ENCODE results near the gene ELMO3. TPM values are rescaled to one million over a fixed set of nuclear protein-coding genes. Genes with fewer than 3 reads are reported as not detected.

Gene ELMO3
- total and polyA plus RNA-seq, 2 of the 4 experiments (the other 2 are of a cell fraction) = 0.36 to 1.6 TPM

- in situ Hi-C loops (cut with MboI; ENCODE audit: low sequenced_read_pairs) (no loop called here), intact Hi-C loops (cut with micrococcal nuclease) (no loop called here), dilution Hi-C loops (cut with HindIII; ENCODE audit: low sequenced_read_pairs, unreplicated experiment) (no loop called here)
- BruUV-seq (replicated peaks) = no TSS peak
- Histone ChIP-seq H2BK20ac (ENCODE audit: low read depth, low read length) (no peak overlapping the region), H2BK15ac (ENCODE audit: low read depth, low read length) (no peak overlapping the region), H3K23ac (ENCODE audit: low read depth, low read length) (no peak overlapping the region), H3K9ac (ENCODE audit: low read depth, low read length) (no peak overlapping the region), H4K91ac (ENCODE audit: insufficient read depth, low read depth, low read length) (no peak overlapping the region), H3K9me1 (ENCODE audit: insufficient read depth, low read length) (peaks cover 9% of the 10 kb centered on the region), H3K27me3 (ENCODE audit: control insufficient read depth, insufficient read depth, low read length) (no peaks in the 10 kb centered on the region), H3K4me2 (ENCODE audit: low read depth, low read length) (no peak overlapping the region), H3K79me1 (ENCODE audit: low read depth in 1 of 2, low read length in 2 of 2) (peaks cover 25 to 48% of the 10 kb centered on the region in 2 experiments), H4K8ac (ENCODE audit: low read depth in 2 of 2, low read length in 2 of 2) (no peak overlapping the region), H2AK9ac (replicated peaks; ENCODE audit: low read depth, low read length, poor library complexity) (peak overlapping the region; percentile 50), H2BK120ac (ENCODE audit: low read depth, low read length) (no peak overlapping the region), H2AFZ (replicated peaks; ENCODE audit: low read length, poor library complexity) (peak overlapping the region; percentile 43), H3K4ac (ENCODE audit: low read depth, low read length) (no peak overlapping the region), H3K18ac (ENCODE audit: low read depth, low read length) (no peak overlapping the region), H3K9me3 (ENCODE audit: control insufficient read depth, insufficient read depth, low read length) (no peaks in the 10 kb centered on the region), H4K20me1 (ENCODE audit: insufficient read depth, low read length) (peaks cover 34% of the 10 kb centered on the region), H3K4me1 (ENCODE audit: control insufficient read depth, insufficient read depth, low read length) (peaks cover 8% of the 10 kb centered on the region), H4K5ac (ENCODE audit: low read depth, low read length) (no peak overlapping the region), H3K4me3 (ENCODE audit: insufficient read depth, low read depth, low read length) (no peak overlapping the region), H3K56ac (ENCODE audit: extremely low read depth, insufficient read depth, low read length) (no peak overlapping the region), H3K14ac (replicated peaks; ENCODE audit: low read depth, low read length) (no peak overlapping the region), H2AK5ac (ENCODE audit: low read depth, low read length) (no peak overlapping the region), H3K36me3 (ENCODE audit: control insufficient read depth, insufficient read depth, low read length) (peaks cover 62% of the 10 kb centered on the region), H3K27ac (ENCODE audit: insufficient read depth, low read length) (no peak overlapping the region), H2BK5ac (ENCODE audit: low read depth, low read length, poor library complexity, severe bottlenecking) (no peak overlapping the region)
- WGBS, 2 experiments (ENCODE audit: extremely low coverage in 2 of 2, insufficient read length in 1 of 2) = no CpG with 5 or more reads among the region's 1 CpG
- no peak for DNase-seq
- ChIA-PET CTCF (no interaction called here), POLR2A (ENCODE audit: unreplicated experiment) (no interaction called here)
- ATAC-seq (ENCODE audit: low read depth) = no peak
- no peak for TF ChIP-seq CHD1 (IDR thresholded peaks at IDR 0.05; ENCODE audit: low read depth, low read length)
- no peak for TF ChIP-seq BHLHE40 (IDR thresholded peaks at IDR 0.05; ENCODE audit: low read depth, low read length)
- TF ChIP-seq USF2 (IDR thresholded peaks at IDR 0.05; ENCODE audit: low read depth, low read length) = no peak
- no peak for TF ChIP-seq CEBPB (IDR thresholded peaks at IDR 0.05; ENCODE audit: low read depth, low read length)
- no peak for TF ChIP-seq NFE2L2 (IDR thresholded peaks at IDR 0.05; ENCODE audit: low read depth, low read length)
- no peak for TF ChIP-seq MXI1 (IDR thresholded peaks at IDR 0.05; ENCODE audit: borderline replicate concordance, low read depth, low read length)
These were observed 2.0 kb upstream of the ELMO3 start for GRCh38 chr16:67196881-67197280.

All from IMR-90 (cell line).